Mucosa of descending colon (tissue), 3 donors: ENCODE results near the gene HELZ. TPM values are rescaled to one million over a fixed set of nuclear protein-coding genes. Genes with fewer than 3 reads are reported as not detected.
"Not testable (repeated sequence)": the region's sequence is repeated elsewhere in the genome, so short reads cannot be mapped to it uniquely, and the experiment has no call there.

Experiments used
- ATAC-seq: fragments of 200-7000 bp; cut with Tn5 transposase; one replicate; pipeline ENCODE4 v1.9.1; 2020; ENCODE audit warnings: mild to moderate bottlenecking, moderate library complexity
- DNase-seq, 3 donors: peaks; one replicate each; pipeline ENCODE4 v3.0.0-alpha.2; 2020
- H3K36me3 ChIP-seq: fragments of 200-600 bp; one replicate; pipeline ENCODE4 v1.8.0; 2021; ENCODE audit warnings: low read depth, mild to moderate bottlenecking
- H3K4me1 ChIP-seq: fragments of 200-600 bp; one replicate; pipeline ENCODE4 v1.8.0; 2021; ENCODE audit warnings: low read depth, mild to moderate bottlenecking
- H3K4me3 ChIP-seq: fragments of 200-600 bp; one replicate; pipeline ENCODE4 v1.8.0; 2021; ENCODE audit warnings: mild to moderate bottlenecking
- H3K9me3 ChIP-seq: fragments of 200-600 bp; one replicate; pipeline ENCODE4 v1.8.0; 2021; ENCODE audit warnings: mild to moderate bottlenecking
- CTCF ChIP-seq: fragments of 200-600 bp; IDR thresholded peaks from one replicate; pipeline ENCODE4 v1.8.0; 2022; ENCODE audit warnings: antibody characterized with exemption, mild to moderate bottlenecking
- intact Hi-C, 2 donors: fragments of 100-400 bp; cut with DNase I in 1 of 2; cut with micrococcal nuclease in 1 of 2; formaldehyde crosslinking; loops; one replicate each; pipeline versions ENCODE4 v1.11.0 to v1.11.1; 2022; cut with DNase I, micrococcal nuclease
- total RNA-seq, 3 donors: library from RNA; stranded (reverse); fragmentation: NEBNext Ultra II Directional in 2 of 3; extraction: Animal tissue kit (Norgen Biotek cat#: 25700) in 2 of 3; gene quantifications; one replicate each; pipeline versions ENCODE4 v1.2.1 to v1.2.4, GENCODE V29; 2021 to 2023
- donor health status: DM: no; HTN: no; CAD: no; lungs with moderate emphysema.
- donor health status: DM: no; HTN: no; CAD: no.
- donor health status: DM: no; HTN: yes; CAD: no.

The HELZ gene
- total RNA-seq, 3 donors from 2014 or later: 43.2 to 65.3 (median 43.3) TPM

- no peak for ATAC-seq
- Histone ChIP-seq H3K4me3 (no peak overlapping the region), H3K9me3 (no peaks in the 10 kb centered on the region), H3K4me1 (no peaks in the 10 kb centered on the region), H3K36me3 (no peaks in the 10 kb centered on the region)
- intact Hi-C loops: no loop called here
- DNase-seq: no peak
- no peak for TF ChIP-seq CTCF
Observed at GRCh38 chr17:67272312-67273047, 27.5 kb upstream of the HELZ start.

- H3K4me1 ChIP-seq, intact Hi-C loops, ATAC-seq, H3K36me3 ChIP-seq, H3K4me3 ChIP-seq, DNase-seq, H3K9me3 ChIP-seq: not testable (repeated sequence)
Observed at GRCh38 chr17:67271187-67271586, 26.2 kb upstream of the HELZ start.

- H3K4me3 ChIP-seq: no peak overlapping the region
- intact Hi-C loops: no loop called here
- DNase-seq (no peak), ATAC-seq (no peak)
- H3K36me3 ChIP-seq: no peaks in the 10 kb centered on the region
- TF ChIP-seq CTCF: no peak
- H3K4me1 ChIP-seq: no peaks in the 10 kb centered on the region
- H3K9me3 ChIP-seq: no peaks in the 10 kb centered on the region
Observed at GRCh38 chr17:67270416-67270815, 25.4 kb upstream of the HELZ start.

- DNase-seq: no peak
- TF ChIP-seq CTCF: no peak
- Histone ChIP-seq H3K9me3 (no peaks in the 10 kb centered on the region), H3K4me1 (no peaks in the 10 kb centered on the region), H3K4me3 (no peak overlapping the region), H3K36me3 (no peaks in the 10 kb centered on the region)
- ATAC-seq: no peak
- intact Hi-C loops: no loop called here
Observed at GRCh38 chr17:67266496-67266895, 21.5 kb upstream of the HELZ start.

GRCh38 chr17:67265436-67266019, 20.5 kb upstream of the HELZ start:
- TF ChIP-seq CTCF: no peak
- H3K4me3 ChIP-seq: no peak overlapping the region
- intact Hi-C loops: no loop called here
- H3K36me3 ChIP-seq: no peaks in the 10 kb centered on the region
- ATAC-seq (no peak), DNase-seq (no peak)
- no peaks in the 10 kb centered on the region for H3K9me3 ChIP-seq
- H3K4me1 ChIP-seq: peaks cover 5% of the 10 kb centered on the region

GRCh38 chr17:67262435-67263117, 17.6 kb upstream of the HELZ start:
- Histone ChIP-seq H3K4me3 (no peak overlapping the region), H3K36me3 (no peaks in the 10 kb centered on the region), H3K9me3 (no peaks in the 10 kb centered on the region), H3K4me1 (peaks cover 5% of the 10 kb centered on the region)
- ATAC-seq: peak; percentile 62
- intact Hi-C loops: no loop called here
- no peak for TF ChIP-seq CTCF
- peak in 1 of 3 donors; percentile 48 for DNase-seq
